ENCODE measurements around the gene KPRP.

KPRP gene

GRCh38 chr1:152770411-152770810 lies 12.6 kb downstream of the KPRP start:
- no peak for DNase-seq (ENCODE audit: low read depth in 2 of 2)

GRCh38 chr1:152774875-152775274 lies 17.1 kb downstream of the KPRP start, which contains the start of gene LCE1F:
Gene LCE1F (plus strand): TSS chr1:152775140. CDS start chr1:152776372, 1,232 bp downstream.
- DNase-seq (ENCODE audit: low read depth in 2 of 2) = no peak

GRCh38 chr1:152776361-152776760 lies 18.5 kb downstream of the KPRP start:
- no peak for DNase-seq (ENCODE audit: low read depth in 2 of 2)

DNA sequence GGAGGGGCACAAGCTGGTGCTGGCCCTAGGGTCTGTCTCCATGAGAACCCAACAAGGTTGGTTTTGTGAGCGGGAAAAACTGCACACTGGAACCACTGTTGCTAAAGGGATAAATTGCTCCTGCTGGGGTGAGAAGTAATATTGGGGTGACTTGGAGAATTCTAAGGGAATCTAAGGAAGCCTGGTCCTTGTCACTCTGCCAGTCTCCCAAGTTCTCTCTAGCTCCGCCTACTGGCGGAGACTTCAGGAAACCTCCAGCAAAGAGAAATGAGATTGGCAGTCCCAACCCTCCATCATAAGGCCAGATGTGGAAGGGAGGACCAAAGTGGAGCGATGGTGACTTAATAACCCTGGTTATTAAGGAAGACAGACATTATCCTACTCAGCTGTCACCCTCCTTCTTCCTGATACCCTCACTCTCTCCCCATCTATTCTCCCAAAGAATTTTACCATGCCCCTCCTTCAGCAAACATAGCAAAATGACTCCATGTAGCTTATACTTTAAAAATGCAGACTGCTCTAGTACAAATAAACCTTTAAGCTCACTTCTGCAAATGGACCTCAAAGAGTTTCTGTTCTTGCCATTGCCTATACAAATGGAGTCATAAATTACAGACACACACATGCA lies 19.8 kb downstream of the KPRP start:
- DNase-seq (ENCODE audit: low read depth in 2 of 2) = no peak

DNA sequence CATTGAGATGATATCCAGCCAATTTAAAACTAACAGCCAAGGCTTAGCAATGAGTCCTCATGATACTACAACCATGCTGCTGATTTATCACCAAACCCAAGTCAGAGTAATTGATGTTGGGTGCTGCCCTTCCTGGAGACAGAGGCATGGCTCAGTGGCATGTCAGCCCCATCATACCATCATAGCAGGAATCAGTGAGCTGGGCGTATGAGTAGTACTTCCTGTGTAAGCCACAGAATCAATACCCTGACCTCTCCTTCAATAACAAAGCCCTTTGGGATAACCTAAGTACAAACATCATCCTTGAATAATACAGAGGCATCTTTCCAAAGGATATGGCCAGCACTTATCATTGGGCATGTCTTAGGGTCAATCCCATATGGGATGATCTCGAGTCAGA lies 25.3 kb downstream of the KPRP start:
- no peak for DNase-seq (ENCODE audit: low read depth in 2 of 2)

DNA sequence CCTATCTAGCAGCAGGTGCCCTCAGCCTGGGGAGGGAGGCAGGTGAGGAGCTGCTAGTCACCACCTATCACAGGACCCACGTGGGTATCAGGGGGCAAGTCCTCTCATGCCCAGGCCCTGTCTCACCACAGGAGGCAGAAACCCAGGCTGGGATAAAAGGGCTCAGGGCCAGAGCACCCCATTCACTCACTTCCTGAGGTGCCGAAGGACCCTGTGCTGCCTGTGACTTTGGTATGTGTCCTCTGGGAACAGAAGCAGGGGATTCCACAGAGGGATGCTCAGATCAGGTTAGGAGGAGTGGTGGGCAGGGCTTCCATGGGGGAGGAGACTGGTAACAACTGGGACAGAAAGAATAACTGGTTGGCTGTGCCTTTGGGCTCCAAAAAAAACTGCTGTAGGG lies 28.3 kb downstream of the KPRP start, which contains the start of gene LCE1E:
LCE1E (plus strand) TSS at position 181 of the 400 bp plus-strand sequence. CDS start 1,043 bp downstream, outside the sequence.
- DNase-seq (ENCODE audit: low read depth in 2 of 2) = no peak

DNA sequence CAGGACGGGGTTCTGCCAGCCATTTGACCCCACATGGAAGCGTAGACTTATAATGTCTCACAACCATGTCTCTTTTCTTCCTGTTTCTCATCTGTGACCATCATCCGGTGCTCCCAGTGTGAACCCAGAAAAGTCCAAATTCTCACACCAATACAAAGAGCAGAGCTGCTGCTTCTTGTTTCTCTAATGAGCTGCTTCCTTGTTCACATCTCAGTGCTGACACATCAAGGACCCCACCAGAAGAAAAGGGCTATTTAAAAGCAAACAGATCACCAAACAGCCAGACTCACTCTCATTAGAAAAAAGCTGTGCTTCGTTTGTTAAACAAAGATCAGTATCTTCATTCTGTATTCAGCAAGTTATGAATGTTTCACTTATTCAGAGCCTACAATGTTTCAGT lies 37.9 kb downstream of the KPRP start:
- DNase-seq (ENCODE audit: low read depth in 2 of 2) = no peak

GRCh38 chr1:152796421-152796820 lies 38.6 kb downstream of the KPRP start, which contains the start of gene LCE1D:
Gene LCE1D (plus strand): TSS chr1:152796721. CDS start chr1:152797795, 1,074 bp downstream.
- DNase-seq (ENCODE audit: low read depth in 2 of 2) = no peak

GRCh38 chr1:152801333-152801732 lies 43.5 kb downstream of the KPRP start:
- no peak for DNase-seq (ENCODE audit: low read depth in 2 of 2)

GRCh38 chr1:152806576-152806975 lies 48.8 kb downstream of the KPRP start, which contains the start of gene LCE1C:
Gene LCE1C (minus strand): TSS chr1:152806651. CDS start chr1:152805478, 1,173 bp downstream.
- DNase-seq (ENCODE audit: low read depth in 2 of 2) = no peak

- DNase-seq (ENCODE audit: low read depth in 2 of 2) = no peak
Measured at GRCh38 chr1:152811050-152811449, 53.2 kb downstream of the KPRP start.
